ENCODE results near the gene TIE1.
A peak's percentile ranks its signal among the peaks of the same experiment; 100 is the strongest.

TIE1 gene

GRCh38 chr1:43349594-43350306, 49.0 kb downstream of the TIE1 start:
- TF ChIP-seq TCF4 (CRISPR knock-in tag; IDR thresholded peaks at IDR 0.05; ENCODE audit: borderline replicate concordance) (no peak), RARB (CRISPR knock-in tag; IDR thresholded peaks at IDR 0.05) (no peak), BACH2 (CRISPR knock-in tag; IDR thresholded peaks at IDR 0.05; ENCODE audit: borderline replicate concordance) (no peak), ZC3H10 (CRISPR knock-in tag; IDR thresholded peaks at IDR 0.05) (no peak), PATZ1 (CRISPR knock-in tag; IDR thresholded peaks at IDR 0.05; ENCODE audit: borderline replicate concordance) (no peak), ZFP30 (CRISPR knock-in tag; IDR thresholded peaks at IDR 0.05) (no peak), OSR1 (CRISPR knock-in tag; IDR thresholded peaks at IDR 0.05) (no peak), PPARA (CRISPR knock-in tag; IDR thresholded peaks at IDR 0.05; ENCODE audit: borderline replicate concordance) (no peak), GLIS3 (CRISPR knock-in tag; IDR thresholded peaks at IDR 0.05) (no peak), ARNTL (CRISPR knock-in tag; IDR thresholded peaks at IDR 0.05; ENCODE audit: borderline replicate concordance, low read depth) (no peak), TOX (CRISPR knock-in tag; IDR thresholded peaks at IDR 0.05; ENCODE audit: borderline replicate concordance) (no peak), ISL1 (CRISPR knock-in tag; IDR thresholded peaks at IDR 0.05) (no peak), ESRRG (CRISPR knock-in tag; IDR thresholded peaks at IDR 0.05) (no peak)
- ATAC-seq: peak; percentile 10; the same call in 2 of the 3 replicates

GRCh38 chr1:43350976-43351375, 50.2 kb downstream of the TIE1 start:
- TF ChIP-seq BACH2 (CRISPR knock-in tag; IDR thresholded peaks at IDR 0.05; ENCODE audit: borderline replicate concordance) (no peak), RARB (CRISPR knock-in tag; IDR thresholded peaks at IDR 0.05) (no peak), PATZ1 (CRISPR knock-in tag; IDR thresholded peaks at IDR 0.05; ENCODE audit: borderline replicate concordance) (no peak), ZFP30 (CRISPR knock-in tag; IDR thresholded peaks at IDR 0.05) (no peak), ZNF565 (CRISPR knock-in tag; conservative IDR thresholded peaks at IDR 0.05; ENCODE audit: low read depth) (no peak), TCF4 (CRISPR knock-in tag; IDR thresholded peaks at IDR 0.05; ENCODE audit: borderline replicate concordance) (no peak), ESRRG (CRISPR knock-in tag; IDR thresholded peaks at IDR 0.05) (no peak), CREB5 (CRISPR knock-in tag; IDR thresholded peaks at IDR 0.05; ENCODE audit: low read depth) (no peak), CSDC2 (CRISPR knock-in tag; IDR thresholded peaks at IDR 0.05) (no peak), POU6F1 (CRISPR knock-in tag; IDR thresholded peaks at IDR 0.05; ENCODE audit: borderline replicate concordance, low read depth) (no peak), ZNF8 (CRISPR knock-in tag; IDR thresholded peaks at IDR 0.05) (no peak)

GRCh38 chr1:43351421-43352350, 50.9 kb downstream of the TIE1 start:
- TF ChIP-seq CSDC2 (CRISPR knock-in tag; IDR thresholded peaks at IDR 0.05) (no peak), SNAI2 (CRISPR knock-in tag; IDR thresholded peaks at IDR 0.05) (no peak), ZNF565 (CRISPR knock-in tag; conservative IDR thresholded peaks at IDR 0.05; ENCODE audit: low read depth) (no peak), ZNF8 (CRISPR knock-in tag; IDR thresholded peaks at IDR 0.05) (no peak), ZC3H10 (CRISPR knock-in tag; IDR thresholded peaks at IDR 0.05) (no peak), CSRNP3 (CRISPR knock-in tag; IDR thresholded peaks at IDR 0.05) (no peak)
- no peak for ATAC-seq

More at GRCh38 chr1:43350976-43351375, 50.2 kb downstream of the TIE1 start:
- ATAC-seq: no peak

Measured in SK-N-SH treated with all-trans-retinoic acid at 6 μM for 48 hours (cell line).